Measurements from ENCODE around the gene CCDC68.

DNA sequence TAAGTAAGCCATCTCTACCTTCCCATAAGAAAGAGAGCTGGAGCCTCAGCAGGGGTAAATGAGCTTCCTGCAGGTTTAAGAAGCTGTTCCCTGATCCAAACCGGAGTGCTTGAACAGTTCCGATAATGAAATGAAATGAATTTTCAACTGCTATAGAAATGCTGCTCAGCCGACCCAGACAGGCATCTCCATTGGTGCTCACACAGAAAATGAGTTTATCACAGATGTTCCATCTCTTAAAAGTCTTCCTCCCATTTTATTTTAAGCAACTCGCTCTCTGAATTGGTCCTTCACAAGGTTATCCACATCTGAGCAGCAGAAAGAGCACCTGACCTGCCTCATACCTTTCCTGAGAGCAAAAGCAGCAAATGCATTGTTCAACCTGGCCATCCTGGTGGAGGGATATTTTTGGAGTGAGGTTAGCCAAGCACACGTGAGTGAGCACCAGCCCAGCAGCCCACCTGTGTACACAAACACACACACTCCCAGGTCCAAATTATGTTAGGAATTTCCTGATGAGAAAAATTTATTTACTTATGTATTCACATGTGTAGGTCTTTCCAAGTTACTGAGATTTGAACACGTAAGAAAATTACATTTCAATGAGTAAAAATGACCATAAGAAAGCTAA, 42.2 kb upstream of the CCDC68 start:
- TF ChIP-seq, protein P1, sequence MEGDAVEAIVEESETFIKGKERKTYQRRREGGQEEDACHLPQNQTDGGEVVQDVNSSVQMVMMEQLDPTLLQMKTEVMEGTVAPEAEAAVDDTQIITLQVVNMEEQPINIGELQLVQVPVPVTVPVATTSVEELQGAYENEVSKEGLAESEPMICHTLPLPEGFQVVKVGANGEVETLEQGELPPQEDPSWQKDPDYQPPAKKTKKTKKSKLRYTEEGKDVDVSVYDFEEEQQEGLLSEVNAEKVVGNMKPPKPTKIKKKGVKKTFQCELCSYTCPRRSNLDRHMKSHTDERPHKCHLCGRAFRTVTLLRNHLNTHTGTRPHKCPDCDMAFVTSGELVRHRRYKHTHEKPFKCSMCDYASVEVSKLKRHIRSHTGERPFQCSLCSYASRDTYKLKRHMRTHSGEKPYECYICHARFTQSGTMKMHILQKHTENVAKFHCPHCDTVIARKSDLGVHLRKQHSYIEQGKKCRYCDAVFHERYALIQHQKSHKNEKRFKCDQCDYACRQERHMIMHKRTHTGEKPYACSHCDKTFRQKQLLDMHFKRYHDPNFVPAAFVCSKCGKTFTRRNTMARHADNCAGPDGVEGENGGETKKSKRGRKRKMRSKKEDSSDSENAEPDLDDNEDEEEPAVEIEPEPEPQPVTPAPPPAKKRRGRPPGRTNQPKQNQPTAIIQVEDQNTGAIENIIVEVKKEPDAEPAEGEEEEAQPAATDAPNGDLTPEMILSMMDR (IDR thresholded peaks at IDR 0.05) = no peak
- TF ChIP-seq EP300 (IDR thresholded peaks at IDR 0.05) = no peak
- no peak for TF ChIP-seq POLR2A (IDR thresholded peaks at IDR 0.05)
